NCI-H187 treated with DMSO at 0.1 percent for 48 hours (cell line): ENCODE measurements around the gene KCNJ3.
"Not testable (repeated sequence)": the region's sequence is repeated elsewhere in the genome, so short reads cannot be mapped to it uniquely, and the experiment has no call there.

Experiments
- DNase-seq: peaks from one replicate; lab custom pipeline; 2025; lab: John Stamatoyannopoulos, UW

The KCNJ3 gene

DNA sequence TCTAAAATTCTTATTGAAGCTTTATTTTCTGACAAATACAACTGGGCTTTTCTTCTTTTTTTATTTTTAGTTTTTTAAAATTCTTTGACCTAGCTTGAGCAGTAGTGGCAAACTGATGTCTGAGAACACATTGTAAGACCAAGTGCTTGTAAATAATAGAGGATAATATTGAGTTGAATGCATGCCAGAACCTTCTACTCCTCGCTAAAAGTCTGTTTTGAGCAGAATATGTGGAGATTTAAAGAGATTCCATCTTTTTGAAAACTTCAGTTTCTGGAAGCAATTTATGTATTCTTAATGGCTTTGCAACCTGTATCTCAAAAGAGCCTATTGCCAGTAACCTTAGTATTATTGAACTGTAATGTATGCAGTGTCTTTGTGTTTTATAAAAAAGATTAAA, 148.3 kb downstream of the KCNJ3 start:
- no peak for DNase-seq

DNA sequence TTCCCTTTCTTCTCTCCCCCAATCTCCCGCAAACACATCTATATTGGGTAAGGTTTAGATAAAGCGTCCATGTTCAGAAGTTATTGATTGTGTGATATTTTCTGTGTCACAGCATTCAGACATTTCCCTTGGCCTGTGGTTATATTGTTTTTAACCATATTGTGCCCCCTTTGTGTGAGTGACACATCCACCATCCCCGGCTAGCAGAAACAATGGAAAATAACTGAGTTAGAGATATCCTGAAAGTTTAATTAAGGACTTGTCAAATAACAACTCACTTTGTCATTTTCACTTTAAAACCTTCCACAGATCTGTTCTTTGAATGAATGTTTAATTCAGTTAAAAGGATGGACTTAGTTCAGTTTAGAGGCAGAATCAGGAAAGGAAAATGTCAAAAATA, 151.0 kb downstream of the KCNJ3 start:
- no peak for DNase-seq

GRCh38 chr2:154850532-154850931, 152.0 kb downstream of the KCNJ3 start:
- no peak for DNase-seq

DNA sequence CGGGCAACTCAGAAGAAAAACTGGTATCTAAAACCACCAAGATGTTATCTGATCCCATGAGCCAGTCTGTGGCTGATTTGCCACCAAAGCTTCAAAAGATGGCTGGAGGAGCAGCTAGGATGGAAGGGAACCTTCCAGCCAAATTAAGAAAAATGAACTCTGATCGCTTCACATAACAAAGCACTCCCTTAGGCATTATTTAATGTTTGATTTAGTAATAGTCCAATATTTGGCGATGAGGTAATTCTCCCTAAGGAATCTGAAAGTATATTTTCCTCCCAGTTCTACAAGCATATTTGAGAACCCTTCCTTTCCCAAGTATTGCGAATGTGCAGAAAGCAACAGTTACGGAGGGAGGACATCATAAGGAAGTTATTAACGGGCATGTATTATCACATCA, 156.6 kb downstream of the KCNJ3 start:
- DNase-seq = no peak

DNA sequence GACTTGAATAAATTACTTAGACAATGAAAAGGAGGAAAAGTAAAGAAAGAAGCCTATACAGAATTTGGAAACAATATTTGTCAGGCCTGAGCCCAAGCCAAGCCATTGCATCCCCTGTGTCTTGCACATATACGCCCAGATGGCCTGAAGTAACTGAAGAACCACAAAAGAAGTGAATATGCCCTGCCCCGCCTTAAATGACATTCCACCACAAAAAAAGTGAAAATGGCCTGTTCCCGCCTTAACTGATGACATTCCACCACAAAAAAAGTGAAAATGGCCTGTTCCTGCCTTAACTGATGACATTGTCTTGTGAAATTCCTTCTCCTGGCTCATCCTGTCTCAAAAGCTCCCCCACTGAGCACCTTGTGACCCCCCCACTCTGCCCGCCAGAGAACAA, 168.7 kb downstream of the KCNJ3 start:
- not testable (repeated sequence) for DNase-seq

DNA sequence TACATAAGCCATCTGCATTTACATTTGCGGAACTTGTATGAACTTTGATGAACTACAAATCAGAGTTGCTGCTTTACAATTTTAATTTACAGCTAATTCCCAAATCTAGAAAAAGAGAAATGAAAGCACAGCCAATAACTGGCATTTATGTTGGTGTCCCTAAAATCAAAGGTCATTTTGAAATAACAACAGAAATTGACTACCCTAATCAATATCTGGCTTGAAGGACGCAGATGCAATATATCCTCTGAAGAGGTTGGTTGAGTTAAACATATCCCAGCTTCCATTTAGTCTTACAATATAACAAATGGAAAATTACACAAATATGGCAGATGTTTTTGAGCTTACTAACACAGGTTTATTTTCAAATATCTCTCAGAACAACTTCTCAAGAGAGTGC, 177.5 kb downstream of the KCNJ3 start:
- no peak for DNase-seq

DNA sequence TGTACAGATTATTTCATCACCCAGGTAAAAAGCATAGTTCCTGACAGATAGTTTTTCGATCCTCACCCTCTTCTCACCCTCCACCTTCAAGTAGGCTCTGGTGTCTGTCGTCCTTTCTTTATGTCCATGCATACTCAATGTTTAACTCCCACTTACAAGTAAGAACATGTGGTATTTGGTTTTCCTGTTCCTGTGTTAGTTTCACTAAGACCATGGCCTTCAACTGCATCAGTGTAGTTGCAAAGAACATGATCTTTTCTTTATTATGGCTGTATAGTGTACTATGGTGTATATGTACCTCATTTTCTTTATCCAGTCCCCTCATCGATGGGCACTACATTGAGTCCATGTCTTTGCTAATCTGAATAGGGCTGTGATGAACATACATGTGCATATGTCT, 184.2 kb downstream of the KCNJ3 start:
- DNase-seq = no peak

- DNase-seq = no peak
These were observed 187.8 kb downstream of the KCNJ3 start for GRCh38 chr2:154886316-154886715.

- DNase-seq = no peak
These were observed 199.8 kb downstream of the KCNJ3 start for GRCh38 chr2:154898269-154898668.

DNA sequence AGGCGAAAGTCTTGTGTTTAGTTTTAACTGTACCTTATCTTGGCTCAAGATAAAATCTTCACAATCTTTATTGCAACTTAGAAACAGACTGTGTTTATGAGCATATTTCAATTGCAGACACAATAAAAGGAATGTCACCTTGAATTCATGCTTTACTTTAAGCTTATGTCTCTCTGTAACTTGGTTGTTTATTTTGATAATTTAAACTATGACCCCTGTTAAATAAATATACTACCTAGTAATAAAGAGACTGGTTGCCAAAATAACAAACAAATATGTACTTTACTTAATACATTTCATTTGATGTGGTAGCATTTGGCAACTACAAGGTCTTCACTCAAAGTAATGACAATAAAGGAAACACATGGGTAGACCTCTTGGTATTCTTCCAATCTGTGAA, 202.6 kb downstream of the KCNJ3 start:
- no peak for DNase-seq
